SIG-M5 (cell line): ENCODE measurements around the gene C5orf58.

Source experiments
- DNase-seq: peaks from one replicate; lab custom pipeline; 2025; lab: John Stamatoyannopoulos, UW

Gene C5orf58

GRCh38 chr5:170283296-170283695, 50.5 kb downstream of the C5orf58 start:
- no peak for DNase-seq

GRCh38 chr5:170284231-170284630, 51.4 kb downstream of the C5orf58 start:
- DNase-seq, result no peak

GRCh38 chr5:170285181-170285580, 52.4 kb downstream of the C5orf58 start:
- DNase-seq, result no peak

- DNase-seq, result no peak
These were observed 53.7 kb downstream of the C5orf58 start for GRCh38 chr5:170286386-170286925.

GRCh38 chr5:170287532-170287931, 54.7 kb downstream of the C5orf58 start:
- peak; percentile 35 for DNase-seq

GRCh38 chr5:170288151-170288550, 55.4 kb downstream of the C5orf58 start:
- DNase-seq, result no peak

- no peak for DNase-seq
These were observed 55.8 kb downstream of the C5orf58 start for GRCh38 chr5:170288551-170288950.

GRCh38 chr5:170289121-170289520, 56.3 kb downstream of the C5orf58 start:
- no peak for DNase-seq

GRCh38 chr5:170289764-170290163, 57.0 kb downstream of the C5orf58 start:
- DNase-seq, result no peak

- no peak for DNase-seq
These were observed 57.7 kb downstream of the C5orf58 start for GRCh38 chr5:170290498-170290897.

- no peak for DNase-seq
These were observed 59.7 kb downstream of the C5orf58 start for GRCh38 chr5:170292179-170293104.

GRCh38 chr5:170293273-170293672, 60.5 kb downstream of the C5orf58 start:
- peak; percentile 97 for DNase-seq

GRCh38 chr5:170294057-170294456, 61.3 kb downstream of the C5orf58 start:
- DNase-seq, result no peak

GRCh38 chr5:170294556-170294955, 61.8 kb downstream of the C5orf58 start:
- no peak for DNase-seq
